A673 (cell line): ENCODE data around the gene GAB1. TPM values are rescaled to one million over a fixed set of nuclear protein-coding genes. Genes with fewer than 3 reads are reported as not detected.

ENCODE experiments used
- BruUV-seq: library from RNA; stranded (reverse); fragments of 400-500 nt; replicated peaks from 2 replicates; lab custom pipeline; 2021; lab: Mats Ljungman, UMichigan
- CTCF ChIA-PET: fragments of 300-600 bp; sonication (Branson Sonifier 250); formaldehyde crosslinking; loops from one replicate; lab custom pipeline; 2022; ENCODE audit warnings: antibody characterized with exemption; lab: Charles Lee
- POLR2A ChIA-PET: fragments of 300-600 bp; sonication (Branson Sonifier 250); formaldehyde crosslinking; loops from one replicate; lab custom pipeline; 2022; ENCODE audit warnings: antibody characterized with exemption; ENCODE audit not compliant: low non-redundant PET; lab: Charles Lee
- DNase-seq: peaks from one replicate; pipeline ENCODE4 v3.0.0-alpha.2; 2015; ENCODE audit warnings: low spot score
- H3K27ac ChIP-seq: fragments of 200-600 bp; sonication (generic); 2 replicates; pipeline ENCODE4 v1.5.1; 2016; ENCODE audit warnings: mixed run types, low read depth, mild to moderate bottlenecking, mixed read lengths, antibody characterized with exemption, low read length; ENCODE audit not compliant: poor library complexity, severe bottlenecking
- H3K27me3 ChIP-seq: fragments of 200-600 bp; sonication (generic); replicated peaks from 2 replicates; pipeline ENCODE4 v1.6.1; 2017; ENCODE audit warnings: mixed run types, low read depth, mild to moderate bottlenecking, mixed read lengths, antibody characterized with exemption, low read length; ENCODE audit not compliant: insufficient read depth, poor library complexity
- H3K36me3 ChIP-seq: fragments of 200-600 bp; sonication (generic); 2 replicates; pipeline ENCODE4 v1.6.1; 2016; ENCODE audit warnings: mixed run types, mild to moderate bottlenecking, mixed read lengths, antibody characterized with exemption, low read length; ENCODE audit not compliant: insufficient read depth, poor library complexity, severe bottlenecking
- H3K4me1 ChIP-seq: fragments of 200-600 bp; sonication (generic); 2 replicates; pipeline ENCODE4 v1.6.1; 2017; ENCODE audit warnings: mixed run types, mild to moderate bottlenecking, mixed read lengths, antibody characterized with exemption, low read length; ENCODE audit not compliant: insufficient read depth, poor library complexity, severe bottlenecking
- H3K4me3 ChIP-seq: fragments of 200-600 bp; sonication (generic); 2 replicates; pipeline ENCODE4 v1.5.1; 2016; ENCODE audit warnings: low read depth, mixed run types, mild to moderate bottlenecking, mixed read lengths, low read length; ENCODE audit not compliant: poor library complexity, severe bottlenecking
- H3K9me3 ChIP-seq: fragments of 200-600 bp; sonication (generic); 2 replicates; pipeline ENCODE4 v1.6.1; 2016; ENCODE audit warnings: mixed run types, low read depth, mild to moderate bottlenecking, mixed read lengths, antibody characterized with exemption, low read length; ENCODE audit not compliant: poor library complexity, severe bottlenecking
- EZH2 ChIP-seq: fragments of 200-600 bp; sonication (generic); IDR thresholded peaks from 2 replicates; pipeline ENCODE4 v1.6.1; 2017; ENCODE audit warnings: borderline replicate concordance, low read depth, mild to moderate bottlenecking, mixed read lengths, antibody characterized with exemption, low read length; ENCODE audit not compliant: poor library complexity, severe bottlenecking
- intact Hi-C: fragments of 100-400 bp; cut with micrococcal nuclease; formaldehyde crosslinking; loops from one replicate; pipeline ENCODE4 v1.10.0; 2022; ENCODE audit not compliant: unreplicated experiment
- total RNA-seq: library from RNA; stranded (reverse); gene quantifications from 2 replicates; pipeline ENCODE4 v1.2.3, GENCODE V29; 2021
- TF ChIP-seq, protein P1 (sequence below): fragments of 300-800, 200-600 bp; sonication (generic); conservative IDR thresholded peaks from 2 replicates; pipeline ENCODE4 v1.5.1; 2017; ENCODE audit warnings: low read depth, mild to moderate bottlenecking, antibody characterized with exemption, low read length, moderate library complexity, mixed read lengths

GAB1 gene
- total RNA-seq, 1 experiment from 2014 or later, result 27.6 TPM

DNA sequence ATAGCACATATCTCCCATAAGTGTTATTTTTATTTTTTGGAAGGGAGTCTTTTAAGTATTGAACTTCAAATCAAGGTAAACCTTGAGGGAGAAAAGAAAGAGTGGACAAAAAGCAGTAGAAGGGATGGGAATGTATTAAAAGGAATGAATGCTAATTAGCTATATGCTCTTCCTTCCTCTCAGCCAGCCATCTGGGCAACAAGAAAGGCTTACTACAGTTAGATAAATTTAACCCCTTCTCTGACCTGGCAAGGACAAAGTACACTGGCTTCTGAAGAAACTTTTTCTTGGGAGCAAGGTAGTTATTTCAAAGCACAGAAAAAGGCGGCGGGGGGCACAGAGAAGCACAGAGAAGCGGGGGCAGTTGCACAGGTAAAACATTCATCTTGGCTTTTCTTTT, 54.6 kb downstream of the GAB1 start:
- BruUV-seq, result no TSS peak
- CTCF ChIA-PET, result no interaction called here
- H3K27ac ChIP-seq, result no peak overlapping the region
- peaks cover 36% of the 10 kb centered on the region for H3K4me1 ChIP-seq
- no peaks in the 10 kb centered on the region for H3K27me3 ChIP-seq
- H3K36me3 ChIP-seq, result no peaks in the 10 kb centered on the region
- no peaks in the 10 kb centered on the region for H3K9me3 ChIP-seq
- intact Hi-C loops, result no loop called here
- no peak for TF ChIP-seq EZH2
- TF ChIP-seq, protein P1, sequence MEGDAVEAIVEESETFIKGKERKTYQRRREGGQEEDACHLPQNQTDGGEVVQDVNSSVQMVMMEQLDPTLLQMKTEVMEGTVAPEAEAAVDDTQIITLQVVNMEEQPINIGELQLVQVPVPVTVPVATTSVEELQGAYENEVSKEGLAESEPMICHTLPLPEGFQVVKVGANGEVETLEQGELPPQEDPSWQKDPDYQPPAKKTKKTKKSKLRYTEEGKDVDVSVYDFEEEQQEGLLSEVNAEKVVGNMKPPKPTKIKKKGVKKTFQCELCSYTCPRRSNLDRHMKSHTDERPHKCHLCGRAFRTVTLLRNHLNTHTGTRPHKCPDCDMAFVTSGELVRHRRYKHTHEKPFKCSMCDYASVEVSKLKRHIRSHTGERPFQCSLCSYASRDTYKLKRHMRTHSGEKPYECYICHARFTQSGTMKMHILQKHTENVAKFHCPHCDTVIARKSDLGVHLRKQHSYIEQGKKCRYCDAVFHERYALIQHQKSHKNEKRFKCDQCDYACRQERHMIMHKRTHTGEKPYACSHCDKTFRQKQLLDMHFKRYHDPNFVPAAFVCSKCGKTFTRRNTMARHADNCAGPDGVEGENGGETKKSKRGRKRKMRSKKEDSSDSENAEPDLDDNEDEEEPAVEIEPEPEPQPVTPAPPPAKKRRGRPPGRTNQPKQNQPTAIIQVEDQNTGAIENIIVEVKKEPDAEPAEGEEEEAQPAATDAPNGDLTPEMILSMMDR, result no peak
- H3K4me3 ChIP-seq, result no peak overlapping the region
- DNase-seq, result peak; percentile 46
- POLR2A ChIA-PET, result no interaction called here

DNA sequence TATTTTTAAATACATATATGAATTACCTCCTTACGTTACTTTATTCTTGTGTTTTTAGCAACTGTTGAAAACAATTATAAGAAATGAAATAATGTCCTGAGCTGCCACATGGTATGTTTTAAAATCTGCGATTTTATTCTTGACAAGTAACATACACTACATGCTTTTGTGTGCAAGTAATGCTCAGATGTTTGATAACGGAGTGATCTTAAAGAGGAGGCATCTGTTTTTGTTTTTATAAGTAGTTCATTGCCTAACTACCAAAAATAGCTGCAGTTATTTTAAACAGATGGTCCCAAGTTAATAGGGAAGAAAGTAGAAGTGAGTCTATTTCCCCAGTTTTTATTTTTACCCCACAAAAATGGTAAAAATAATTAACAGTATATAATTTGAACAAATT, 55.2 kb downstream of the GAB1 start:
- Histone ChIP-seq H3K36me3 (no peaks in the 10 kb centered on the region), H3K9me3 (no peaks in the 10 kb centered on the region), H3K27ac (no peak overlapping the region), H3K4me1 (peaks cover 36% of the 10 kb centered on the region), H3K4me3 (no peak overlapping the region), H3K27me3 (no peaks in the 10 kb centered on the region)
- TF ChIP-seq, protein P1, result no peak
- no peak for TF ChIP-seq EZH2
- no TSS peak for BruUV-seq
- CTCF ChIA-PET, result no interaction called here
- POLR2A ChIA-PET, result no interaction called here
- intact Hi-C loops, result no loop called here
- DNase-seq, result no peak

DNA sequence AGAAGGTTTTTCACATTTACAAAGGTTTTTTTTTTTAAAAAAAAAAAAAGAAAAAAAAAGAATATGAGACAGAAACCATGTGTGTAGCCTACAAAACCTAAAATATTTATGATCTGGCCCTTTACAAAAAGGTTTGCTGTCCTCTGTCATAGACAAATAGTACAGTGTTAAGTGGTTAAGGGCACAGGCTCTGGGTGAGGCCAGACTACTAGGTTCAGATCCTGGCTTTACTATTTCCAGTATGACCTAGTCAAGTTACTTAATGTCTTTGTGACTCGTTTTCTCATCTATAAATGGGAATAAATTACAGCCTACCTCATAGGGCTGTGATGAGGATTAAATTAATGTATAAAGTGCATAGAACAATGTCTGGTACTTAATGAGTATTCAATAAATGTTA, 56.5 kb downstream of the GAB1 start:
- no peak overlapping the region for H3K27ac ChIP-seq
- BruUV-seq, result no TSS peak
- ChIA-PET CTCF (no interaction called here), POLR2A (no interaction called here)
- H3K36me3 ChIP-seq, result no peaks in the 10 kb centered on the region
- intact Hi-C loops, result no loop called here
- TF ChIP-seq EZH2, result no peak
- TF ChIP-seq, protein P1, result no peak
- H3K4me3 ChIP-seq, result no peak overlapping the region
- no peak for DNase-seq
- H3K9me3 ChIP-seq, result no peaks in the 10 kb centered on the region
- H3K27me3 ChIP-seq, result no peaks in the 10 kb centered on the region
- peaks cover 36% of the 10 kb centered on the region for H3K4me1 ChIP-seq
